ENCODE results near the gene ETV3L.
"Not testable (repeated sequence)": the region's sequence is repeated elsewhere in the genome, so short reads cannot be mapped to it uniquely, and the experiment has no call there.

Gene ETV3L

GRCh38 chr1:157105298-157105987, 5.8 kb upstream of the ETV3L start:
- DNase-seq (ENCODE audit: low read depth, low spot score), result no peak

GRCh38 chr1:157104598-157105293, 5.1 kb upstream of the ETV3L start:
- DNase-seq (ENCODE audit: low read depth, low spot score), result no peak

- no peak for DNase-seq (ENCODE audit: low read depth, low spot score)
Observed at GRCh38 chr1:157103268-157103667, 3.7 kb upstream of the ETV3L start.

- no peak for DNase-seq (ENCODE audit: low read depth, low spot score)
Observed at GRCh38 chr1:157101149-157101548, 1.5 kb upstream of the ETV3L start.

GRCh38 chr1:157098987-157099632, 498 bp downstream of the ETV3L start:
- DNase-seq (ENCODE audit: low read depth, low spot score), result not testable (repeated sequence)

GRCh38 chr1:157098519-157098918, 1.1 kb downstream of the ETV3L start:
- DNase-seq (ENCODE audit: low read depth, low spot score), result no peak

GRCh38 chr1:157097692-157098091, 1.9 kb downstream of the ETV3L start:
- no peak for DNase-seq (ENCODE audit: low read depth, low spot score)

GRCh38 chr1:157096881-157097280, 2.7 kb downstream of the ETV3L start:
- DNase-seq (ENCODE audit: low read depth, low spot score), result no peak

- DNase-seq (ENCODE audit: low read depth, low spot score), result no peak
Observed at GRCh38 chr1:157095551-157095950, 4.1 kb downstream of the ETV3L start.

- no peak for DNase-seq (ENCODE audit: low read depth, low spot score)
Observed at GRCh38 chr1:157095091-157095490, 4.5 kb downstream of the ETV3L start.

- DNase-seq (ENCODE audit: low read depth, low spot score), result no peak
Observed at GRCh38 chr1:157092831-157093230, 6.8 kb downstream of the ETV3L start.

GRCh38 chr1:157091668-157092273, 7.8 kb downstream of the ETV3L start:
- DNase-seq (ENCODE audit: low read depth, low spot score), result no peak

GRCh38 chr1:157091186-157091585, 8.4 kb downstream of the ETV3L start:
- no peak for DNase-seq (ENCODE audit: low read depth, low spot score)

- no peak for DNase-seq (ENCODE audit: low read depth, low spot score)
Observed at GRCh38 chr1:157090771-157091170, 8.8 kb downstream of the ETV3L start.

GRCh38 chr1:157090196-157090647, 9.4 kb downstream of the ETV3L start:
- peak; percentile 76 for DNase-seq (ENCODE audit: low read depth, low spot score)

- no peak for DNase-seq (ENCODE audit: low read depth, low spot score)
Observed at GRCh38 chr1:157089789-157090188, 9.8 kb downstream of the ETV3L start.

GRCh38 chr1:157088607-157089006, 11.0 kb downstream of the ETV3L start:
- DNase-seq (ENCODE audit: low read depth, low spot score), result no peak

GRCh38 chr1:157087030-157087429, 12.6 kb downstream of the ETV3L start:
- no peak for DNase-seq (ENCODE audit: low read depth, low spot score)

GRCh38 chr1:157086299-157086698, 13.3 kb downstream of the ETV3L start:
- no peak for DNase-seq (ENCODE audit: low read depth, low spot score)

- DNase-seq (ENCODE audit: low read depth, low spot score), result no peak
Observed at GRCh38 chr1:157085421-157085820, 14.2 kb downstream of the ETV3L start.

GRCh38 chr1:157084720-157085119, 14.9 kb downstream of the ETV3L start:
- DNase-seq (ENCODE audit: low read depth, low spot score), result no peak

- DNase-seq (ENCODE audit: low read depth, low spot score), result no peak
Observed at GRCh38 chr1:157081707-157082106, 17.9 kb downstream of the ETV3L start.
